Ishikawa (cell line): Measurements from ENCODE around the gene ZGPAT.

Experiments used
- CEBPB ChIP-seq: IDR thresholded peaks from 2 replicates; pipeline ENCODE4 v1.6.1; 2012
- EGR1 ChIP-seq: IDR thresholded peaks from 2 replicates; pipeline ENCODE4 v1.6.1; 2012
- EP300 ChIP-seq: IDR thresholded peaks from 2 replicates; pipeline ENCODE4 v1.6.1; 2012; ENCODE audit warnings: borderline replicate concordance
- NFIC ChIP-seq: IDR thresholded peaks from 2 replicates; pipeline ENCODE4 v1.6.1; 2012
- RAD21 ChIP-seq: IDR thresholded peaks from 2 replicates; pipeline ENCODE4 v1.6.1; 2012; ENCODE audit warnings: low read depth
- REST ChIP-seq: IDR thresholded peaks from 2 replicates; pipeline ENCODE4 v1.6.1; 2012; ENCODE audit warnings: low read depth, mild to moderate bottlenecking
- ZBTB7A ChIP-seq: IDR thresholded peaks from 2 replicates; pipeline ENCODE4 v1.6.1; 2012; ENCODE audit warnings: low read depth
- TF ChIP-seq, protein P1 (sequence below): IDR thresholded peaks from 2 replicates; pipeline ENCODE4 v1.6.1; 2012

- TF ChIP-seq RAD21 (no peak), EGR1 (no peak), EP300 (no peak), ZBTB7A (no peak), CEBPB (no peak), REST (no peak), NFIC (no peak)
- TF ChIP-seq, protein P1, sequence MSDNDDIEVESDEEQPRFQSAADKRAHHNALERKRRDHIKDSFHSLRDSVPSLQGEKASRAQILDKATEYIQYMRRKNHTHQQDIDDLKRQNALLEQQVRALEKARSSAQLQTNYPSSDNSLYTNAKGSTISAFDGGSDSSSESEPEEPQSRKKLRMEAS = no peak
Measured at GRCh38 chr20:63664861-63665594, 42.8 kb upstream of the ZGPAT start.
